K562 (cell line): ENCODE measurements around the gene ACTN4. TPM values are rescaled to one million over a fixed set of nuclear protein-coding genes. Genes with fewer than 3 reads are reported as not detected.

Experiments
- ATAC-seq: fragments of 200-7000 bp; cut with Tn5 transposase; 3 replicates; pipeline ENCODE4 v1.9.1; 2020; ENCODE audit warnings: moderate library complexity
- BruUV-seq: library from RNA; stranded (reverse); fragments of 400-500 nt; replicated peaks from 2 replicates; lab custom pipeline; 2021; lab: Mats Ljungman, UMichigan
- CTCF ChIA-PET: fragments of 300-600 bp; formaldehyde crosslinking; extraction: SDS; loops from one replicate; lab custom pipeline; 2021; ENCODE audit warnings: low intra/inter-chr PET ratio; lab: Yijun Ruan, JAX
- POLR2A ChIA-PET: fragments of 300-600, 350-650 bp; sonication (Branson Sonifier 250); formaldehyde crosslinking; extraction: SDS; loops from one replicate; lab custom pipeline; 2021; ENCODE audit warnings: antibody characterized with exemption, inconsistent platforms; lab: Yijun Ruan, JAX
- DNase-seq, 4 experiments: peaks; one replicate each; pipeline versions ENCODE4 v3.0.0 to v3.0.0-alpha.2; 2011 to 2018; ENCODE audit warnings: low spot score in 3 of 4, mixed read lengths in 3 of 4; ENCODE audit errors: extremely low read depth in 1 of 4
- FAIRE-seq: peaks from 2 replicates; lab custom pipeline; 2011; peaks lifted over from hg19 to GRCh38; lab: Jason Lieb, UNC
- H2AFZ ChIP-seq: 2 replicates; pipeline ENCODE4 v1.6.0; 2011; ENCODE audit warnings: low read depth, low read length, control low read depth, inconsistent platforms
- H3K27ac ChIP-seq: fragments of 200-600 bp; 3 replicates; pipeline ENCODE4 v1.8.0; 2011; ENCODE audit warnings: low read depth, mild to moderate bottlenecking, control low read depth, inconsistent platforms, low read length, moderate library complexity, mixed read lengths; ENCODE audit errors: extremely low read depth
- H3K27me3 ChIP-seq, 2 experiments: fragments of 300-600 bp in 1 of 2; 2 replicates in 1 of 2; 3 replicates in 1 of 2; pipeline versions ENCODE4 v1.6.0 to v1.8.0; 2011; ENCODE audit warnings: inconsistent platforms in 2 of 2, low read length in 2 of 2, mild to moderate bottlenecking in 1 of 2, mixed read lengths in 1 of 2, moderate library complexity in 1 of 2; ENCODE audit not compliant: control insufficient read depth in 2 of 2, insufficient read depth in 2 of 2
- H3K36me3 ChIP-seq: fragments of 300-600 bp; 3 replicates; pipeline ENCODE4 v1.8.0; 2011; ENCODE audit warnings: mild to moderate bottlenecking, low read length, inconsistent platforms; ENCODE audit not compliant: control insufficient read depth, insufficient read depth
- H3K4me1 ChIP-seq, 2 experiments: fragments of 200-600 bp in 1 of 2; replicated peaks in 1 of 2; 2 replicates in 1 of 2; 3 replicates in 1 of 2; pipeline versions ENCODE4 v1.5.1 to v1.8.0; 2011; ENCODE audit warnings: inconsistent platforms in 2 of 2, low read length in 2 of 2, mild to moderate bottlenecking in 1 of 2, mixed read lengths in 1 of 2, moderate library complexity in 1 of 2; ENCODE audit not compliant: control insufficient read depth in 2 of 2, insufficient read depth in 2 of 2
- H3K4me2 ChIP-seq: 2 replicates; pipeline ENCODE4 v1.6.1; 2011; ENCODE audit warnings: low read length, control low read depth, inconsistent platforms, mixed read lengths; ENCODE audit not compliant: insufficient read depth
- H3K4me3 ChIP-seq: fragments of 200-600 bp; sonication (generic), shearing (Covaris generic); 2 replicates; pipeline ENCODE4 v1.5.1; 2016; ENCODE audit warnings: control low read depth, inconsistent platforms
- H3K79me2 ChIP-seq: fragments of 200-600 bp; 3 replicates; pipeline ENCODE4 v1.8.0; 2011; ENCODE audit warnings: low read length, inconsistent platforms; ENCODE audit not compliant: control insufficient read depth, insufficient read depth
- H3K9ac ChIP-seq, 2 experiments: 2 replicates each; pipeline versions ENCODE4 v1.6.0 to v1.6.1; 2011; ENCODE audit warnings: low read depth in 2 of 2, low read length in 2 of 2, control low read depth in 1 of 2, inconsistent platforms in 1 of 2, mild to moderate bottlenecking in 1 of 2, mixed read lengths in 1 of 2; ENCODE audit not compliant: insufficient read depth in 1 of 2
- H3K9me1 ChIP-seq: one replicate; pipeline ENCODE4 v1.6.0; 2011; ENCODE audit warnings: inconsistent platforms, mild to moderate bottlenecking, low read length, moderate library complexity; ENCODE audit not compliant: control insufficient read depth, insufficient read depth
- H3K9me3 ChIP-seq: replicated peaks from 2 replicates; pipeline ENCODE4 v1.5.1; 2011; ENCODE audit warnings: low read depth, low read length, inconsistent platforms; ENCODE audit not compliant: control insufficient read depth, insufficient read depth
- H4K20me1 ChIP-seq: replicated peaks from 2 replicates; pipeline ENCODE4 v1.6.1; 2011; ENCODE audit warnings: low read length, inconsistent platforms, mixed read lengths; ENCODE audit not compliant: control insufficient read depth, insufficient read depth
- ADNP ChIP-seq: fragments of 200-800 bp; sonication (Bioruptor generic); IDR thresholded peaks from 2 replicates; pipeline ENCODE4 v1.6.1; 2016; ENCODE audit warnings: missing genetic modification characterization, missing compliant biosample characterization
- CBFB ChIP-seq: sonication (generic); formaldehyde crosslinking; IDR thresholded peaks from 2 replicates; pipeline ENCODE4 v1.4.0; 2020; ENCODE audit warnings: mild to moderate bottlenecking, missing genetic modification reagents
- DACH1 ChIP-seq: fragments of 450-650 bp; IDR thresholded peaks from 2 replicates; pipeline ENCODE4 v1.6.1; 2018; ENCODE audit not compliant: partially characterized antibody
- MCM3 ChIP-seq: fragments of 450-650 bp; IDR thresholded peaks from 2 replicates; pipeline ENCODE4 v1.6.1; 2016
- MCM7 ChIP-seq, 2 experiments: fragments of 450-650 bp; IDR thresholded peaks; 2 replicates each; pipeline ENCODE4 v1.6.1; 2016 to 2018
- NR2C2 ChIP-seq, 2 experiments: fragments of 200-800 bp in 1 of 2; sonication (Bioruptor generic) in 1 of 2; sonication (generic) in 1 of 2; formaldehyde crosslinking in 1 of 2; IDR thresholded peaks; 2 replicates each; pipeline versions ENCODE4 v1.6.1 to v1.8.0; 2016 to 2022; ENCODE audit warnings: mild to moderate bottlenecking in 1 of 2, missing compliant biosample characterization in 1 of 2, missing genetic modification characterization in 1 of 2, missing genetic modification reagents in 1 of 2
- PKNOX1 ChIP-seq: fragments of 450-650 bp; IDR thresholded peaks from 2 replicates; pipeline ENCODE4 v1.6.1; 2016
- POLR2H ChIP-seq: IDR thresholded peaks from 2 replicates; pipeline ENCODE4 v1.6.1; 2016; ENCODE audit warnings: missing genetic modification characterization, low read depth, mild to moderate bottlenecking, control low read depth, missing compliant biosample characterization, moderate library complexity
- PTBP1 ChIP-seq: fragments of 200-400 bp; formaldehyde crosslinking; IDR thresholded peaks from 2 replicates; pipeline ENCODE4 v1.6.1; 2017; ENCODE audit warnings: low read depth, low read length
- SMAD3 ChIP-seq: fragments of 450-650 bp; formaldehyde crosslinking; conservative IDR thresholded peaks from 2 replicates; pipeline ENCODE4 v1.4.0; 2020; ENCODE audit warnings: mild to moderate bottlenecking
- SMARCA4 ChIP-seq: fragments of 450-650 bp; IDR thresholded peaks from 2 replicates; pipeline ENCODE4 v1.6.1; 2016
- SMARCA5 ChIP-seq: fragments of 450-650 bp; IDR thresholded peaks from 2 replicates; pipeline ENCODE4 v1.6.1; 2016
- ZKSCAN8 ChIP-seq: fragments of 200-800 bp; sonication (Bioruptor generic); IDR thresholded peaks from 2 replicates; pipeline ENCODE4 v1.6.1; 2016; ENCODE audit warnings: missing genetic modification characterization, missing compliant biosample characterization
- ZNF212 ChIP-seq: fragments of 450-650 bp; formaldehyde crosslinking; IDR thresholded peaks from 2 replicates; pipeline ENCODE4 v1.4.0; 2020; ENCODE audit warnings: mild to moderate bottlenecking
- ZNF263 ChIP-seq: sonication (generic); formaldehyde crosslinking; IDR thresholded peaks from 2 replicates; pipeline ENCODE4 v1.8.0; 2022; ENCODE audit warnings: mild to moderate bottlenecking, missing genetic modification reagents, borderline replicate concordance
- WGBS: fragments of 100-300 bp; shearing (Covaris generic); methylation state at CpG from one replicate; pipeline ENCODE4 v1.1.6; 2016; ENCODE audit warnings: low coverage, mixed read lengths; ENCODE audit not compliant: insufficient coverage; ENCODE audit errors: missing lambda C conversion rate; 5-methylcytosine and 5-hydroxymethylcytosine counted together
- in situ Hi-C: fragments of 300-500 bp; cut with MboI; formaldehyde crosslinking; loops from 4 replicates; pipeline ENCODE4 v1.15.0; 2018; ENCODE audit warnings: inconsistent platforms, mixed read lengths
- intact Hi-C: fragments of 100-400 bp; cut with micrococcal nuclease; formaldehyde crosslinking; loops from 2 replicates; pipeline ENCODE4 v1.14.2; 2022
- polyA plus RNA-seq, 8 experiments: library from polyadenylated mRNA; depleted of rRNA in 4 of 8; stranded (reverse) in 5 of 8; unstranded in 3 of 8; fragments of >200 nt; fragmentation: Nextera tagmentation in 2 of 8; fragmentation: Illumina TruSeq in 1 of 8; extraction: Ambion mirVana in 2 of 8; extraction: Trizol in 1 of 8; gene quantifications; 2 replicates each; pipeline versions ENCODE4 v1.2.1 to v1.2.3, GENCODE V29; 2011 to 2014; ENCODE audit warnings: inconsistent platforms in 1 of 8, missing spikeins in 1 of 8
- total RNA-seq, 7 experiments: library from RNA; depleted of rRNA in 6 of 7; stranded (reverse); fragments of >200 nt in 6 of 7; fragmentation: Illumina TruSeq in 2 of 7; extraction: Trizol in 2 of 7; gene quantifications; 2 replicates each; pipeline versions ENCODE4 v1.2.1 to v1.2.3, GENCODE V29; 2011 to 2021; ENCODE audit warnings: low replicate concordance in 1 of 7
- TF ChIP-seq, protein P1 (sequence below): sonication (generic); formaldehyde crosslinking; IDR thresholded peaks from 2 replicates; pipeline ENCODE4 v1.8.1; 2023; ENCODE audit warnings: mild to moderate bottlenecking, missing genetic modification reagents

ACTN4 gene
- total and polyA plus RNA-seq, 9 of the 15 experiments (the other 6 are each of a cell fraction or from before 2014, with no cell fraction given), result 3.1 to 385 (median 125) TPM

DNA sequence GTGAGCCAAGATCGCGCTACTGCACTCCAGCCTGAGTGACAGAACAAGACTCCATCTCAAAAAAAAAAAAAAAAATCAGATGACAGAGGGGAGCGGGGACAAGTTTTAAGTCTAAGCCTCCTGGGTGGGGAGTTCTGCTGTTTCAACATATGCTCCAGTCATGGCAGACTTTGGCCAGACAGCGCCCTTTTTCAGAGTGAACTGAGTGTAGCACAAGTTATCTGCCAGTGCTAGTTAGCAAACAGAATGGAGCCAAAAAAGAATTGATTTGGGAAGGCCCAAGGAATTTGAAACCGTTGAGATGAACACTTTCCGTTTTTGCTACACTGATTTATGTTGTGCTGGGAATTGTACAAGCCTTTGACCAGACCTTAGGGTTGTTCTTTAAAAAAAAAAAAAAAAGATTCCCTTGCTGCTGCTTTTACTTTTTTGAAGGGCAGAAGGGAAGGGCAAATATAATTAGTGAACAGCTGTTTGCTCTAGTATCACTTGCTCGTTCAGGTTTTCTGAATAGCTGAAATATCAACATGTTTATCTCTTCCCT lies 5.7 kb downstream of the ACTN4 start:
- intact Hi-C loops, result loop anchor here (5.0 kb wide), 1 partner anchor 34 kb away; no protein-coding TSS in a partner anchor
- BruUV-seq, result TSS peak; percentile 6
- Histone ChIP-seq H3K9me3 (no peaks in the 10 kb centered on the region), H3K4me3 (no peak overlapping the region; the same call in 1 of the 2 replicates), H3K4me1 (peaks cover 38 to 48% of the 10 kb centered on the region in 2 experiments), H4K20me1 (peaks cover 38% of the 10 kb centered on the region), H3K27ac (peak overlapping the region; percentile 81; the same call in 2 of the 3 replicates), H3K79me2 (peaks cover 100% of the 10 kb centered on the region), H3K27me3 (no peaks in the 10 kb centered on the region), H2AFZ (no peak overlapping the region), H3K4me2 (peak overlapping the region; percentile 32; the same call in 1 of the 2 replicates), H3K36me3 (peaks cover 58% of the 10 kb centered on the region), H3K9me1 (no peaks in the 10 kb centered on the region), H3K9ac (peak overlapping the region in 1 of 2 experiments; percentile 51; a peak in 1 of 4 replicates)
- DNase-seq, result no peak
- no peak for FAIRE-seq
- ATAC-seq, result 0 out of 3 replicates have a peak, but pooled peaks have one; percentile 12
- 33% methylated on average over 5 of the region's 7 CpGs for WGBS
- POLR2A ChIA-PET, result interaction anchor here (0.6 to 3.2 kb wide), 6 partner anchors 9 to 89 kb away, joined by 3 to 20 read pairs (median 4); no protein-coding TSS in a partner anchor
- in situ Hi-C loops, result no loop called here
- CTCF ChIA-PET, result interaction anchor here (0.8 kb wide), 1 partner anchor 343 kb away, joined by 3 read pairs; no protein-coding TSS in a partner anchor
- TF ChIP-seq PKNOX1, result peak; percentile 55; the same call in 1 of the 2 replicates
- no peak for TF ChIP-seq ZNF212 (CRISPR knock-in tag)
- TF ChIP-seq ADNP, result no peak
- no peak for TF ChIP-seq MCM7 (IDR thresholded peaks at IDR 0.05)
- no peak for TF ChIP-seq PTBP1
- TF ChIP-seq POLR2H (tag), result no peak; the same call in 1 of the 2 replicates
- no peak for TF ChIP-seq SMARCA4
- TF ChIP-seq SMARCA5, result no peak
- TF ChIP-seq ZKSCAN8, result no peak
- no peak for TF ChIP-seq CBFB (CRISPR knock-in tag)
- TF ChIP-seq SMAD3, result no peak
- TF ChIP-seq MCM3, result no peak
- peak; percentile 52 for TF ChIP-seq DACH1
- TF ChIP-seq NR2C2 (CRISPR knock-in tag; IDR thresholded peaks at IDR 0.05), result no peak
- TF ChIP-seq NR2C2 (tag; IDR thresholded peaks at IDR 0.05), result 0 out of 2 replicates have a peak, but pooled peaks have one; percentile 24
- no peak for TF ChIP-seq ZNF263 (CRISPR knock-in tag)
- TF ChIP-seq, protein P1, sequence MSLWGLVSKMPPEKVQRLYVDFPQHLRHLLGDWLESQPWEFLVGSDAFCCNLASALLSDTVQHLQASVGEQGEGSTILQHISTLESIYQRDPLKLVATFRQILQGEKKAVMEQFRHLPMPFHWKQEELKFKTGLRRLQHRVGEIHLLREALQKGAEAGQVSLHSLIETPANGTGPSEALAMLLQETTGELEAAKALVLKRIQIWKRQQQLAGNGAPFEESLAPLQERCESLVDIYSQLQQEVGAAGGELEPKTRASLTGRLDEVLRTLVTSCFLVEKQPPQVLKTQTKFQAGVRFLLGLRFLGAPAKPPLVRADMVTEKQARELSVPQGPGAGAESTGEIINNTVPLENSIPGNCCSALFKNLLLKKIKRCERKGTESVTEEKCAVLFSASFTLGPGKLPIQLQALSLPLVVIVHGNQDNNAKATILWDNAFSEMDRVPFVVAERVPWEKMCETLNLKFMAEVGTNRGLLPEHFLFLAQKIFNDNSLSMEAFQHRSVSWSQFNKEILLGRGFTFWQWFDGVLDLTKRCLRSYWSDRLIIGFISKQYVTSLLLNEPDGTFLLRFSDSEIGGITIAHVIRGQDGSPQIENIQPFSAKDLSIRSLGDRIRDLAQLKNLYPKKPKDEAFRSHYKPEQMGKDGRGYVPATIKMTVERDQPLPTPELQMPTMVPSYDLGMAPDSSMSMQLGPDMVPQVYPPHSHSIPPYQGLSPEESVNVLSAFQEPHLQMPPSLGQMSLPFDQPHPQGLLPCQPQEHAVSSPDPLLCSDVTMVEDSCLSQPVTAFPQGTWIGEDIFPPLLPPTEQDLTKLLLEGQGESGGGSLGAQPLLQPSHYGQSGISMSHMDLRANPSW (CRISPR knock-in tag), result no peak
